ENCODE results near the gene RASGRF2. TPM values are rescaled to one million over a fixed set of nuclear protein-coding genes. Genes with fewer than 3 reads are reported as not detected.
"Not testable (repeated sequence)": the region's sequence is repeated elsewhere in the genome, so short reads cannot be mapped to it uniquely, and the experiment has no call there.

The RASGRF2 gene
- total RNA-seq, 4 donors from 2014 or later = 3.8 to 9.1 (median 5.3) TPM

GRCh38 chr5:81010336-81011169 lies 50.4 kb downstream of the RASGRF2 start:
- H3K36me3 ChIP-seq = no peaks in the 10 kb centered on the region
- no peaks in the 10 kb centered on the region for H3K4me1 ChIP-seq
- no peak overlapping the region for H3K4me3 ChIP-seq
- TF ChIP-seq POLR2A (IDR thresholded peaks at IDR 0.05) = no peak
- no peak for TF ChIP-seq EP300 (IDR thresholded peaks at IDR 0.05)
- no peak for TF ChIP-seq POLR2AphosphoS5 (IDR thresholded peaks at IDR 0.05)
- no peak for TF ChIP-seq CTCF (IDR thresholded peaks at IDR 0.05)
- no peaks in the 10 kb centered on the region for H3K27me3 ChIP-seq
- no peak overlapping the region for H3K27ac ChIP-seq
- WGBS, 2 donors (ENCODE audit: low coverage in 1 of 2) = 56 to 60% methylated on average over 4 to 5 of the region's 5 CpGs
- no peaks in the 10 kb centered on the region for H3K9me3 ChIP-seq
- ATAC-seq = no peak

GRCh38 chr5:81014348-81014747 lies 54.2 kb downstream of the RASGRF2 start:
- ATAC-seq = no peak
- H3K4me3 ChIP-seq = no peak overlapping the region
- H3K27ac ChIP-seq = no peak overlapping the region
- no peaks in the 10 kb centered on the region for H3K9me3 ChIP-seq
- no peaks in the 10 kb centered on the region for H3K4me1 ChIP-seq
- H3K27me3 ChIP-seq = no peaks in the 10 kb centered on the region
- no peaks in the 10 kb centered on the region for H3K36me3 ChIP-seq
- TF ChIP-seq POLR2A (IDR thresholded peaks at IDR 0.05) (no peak), POLR2AphosphoS5 (IDR thresholded peaks at IDR 0.05) (no peak), CTCF (IDR thresholded peaks at IDR 0.05) (no peak), EP300 (IDR thresholded peaks at IDR 0.05) (no peak)
- 75% methylated on average over 3 of the region's 3 CpGs; no CpG with 5 or more reads in 1 of the 2 donors for WGBS, 2 donors (ENCODE audit: low coverage in 1 of 2)

- no peaks in the 10 kb centered on the region for H3K4me1 ChIP-seq
- H3K27me3 ChIP-seq = no peaks in the 10 kb centered on the region
- H3K27ac ChIP-seq = no peak overlapping the region
- TF ChIP-seq POLR2A (IDR thresholded peaks at IDR 0.05) = no peak
- TF ChIP-seq CTCF (IDR thresholded peaks at IDR 0.05) = no peak
- TF ChIP-seq EP300 (IDR thresholded peaks at IDR 0.05) = no peak
- no peak for TF ChIP-seq POLR2AphosphoS5 (IDR thresholded peaks at IDR 0.05)
- H3K9me3 ChIP-seq = no peaks in the 10 kb centered on the region
- ATAC-seq = no peak
- 14 to 33% methylated on average over 1 of the region's 1 CpG for WGBS, 2 donors (ENCODE audit: low coverage in 1 of 2)
- H3K4me3 ChIP-seq = no peak overlapping the region
- H3K36me3 ChIP-seq = no peaks in the 10 kb centered on the region
Observed at GRCh38 chr5:81016116-81016515, 56.0 kb downstream of the RASGRF2 start.

- no peak for ATAC-seq
- WGBS, 2 donors (ENCODE audit: low coverage in 1 of 2) = 52% methylated on average over 2 of the region's 2 CpGs; no CpG with 5 or more reads in 1 of the 2 donors
Observed at GRCh38 chr5:81017320-81017719, 57.2 kb downstream of the RASGRF2 start.

GRCh38 chr5:81018608-81019007 lies 58.4 kb downstream of the RASGRF2 start:
- H3K4me1 ChIP-seq, ATAC-seq, H3K4me3 ChIP-seq, H3K36me3 ChIP-seq, H3K27me3 ChIP-seq, H3K9me3 ChIP-seq, H3K27ac ChIP-seq: not testable (repeated sequence)
- 89 to 91% methylated on average over 5 to 6 of the region's 6 CpGs for WGBS, 2 donors (ENCODE audit: low coverage in 1 of 2)

More at GRCh38 chr5:81017320-81017719, 57.2 kb downstream of the RASGRF2 start:
- H3K27me3 ChIP-seq = peaks cover 4% of the 10 kb centered on the region
- H3K27ac ChIP-seq = no peak overlapping the region
- no peaks in the 10 kb centered on the region for H3K4me1 ChIP-seq
- no peaks in the 10 kb centered on the region for H3K36me3 ChIP-seq
- no peak for TF ChIP-seq POLR2AphosphoS5 (IDR thresholded peaks at IDR 0.05)
- no peak overlapping the region for H3K4me3 ChIP-seq
- no peaks in the 10 kb centered on the region for H3K9me3 ChIP-seq

- Histone ChIP-seq H3K36me3 (no peaks in the 10 kb centered on the region), H3K27me3 (peaks cover 12% of the 10 kb centered on the region), H3K9me3 (no peaks in the 10 kb centered on the region), H3K4me1 (no peaks in the 10 kb centered on the region), H3K27ac (no peak overlapping the region), H3K4me3 (no peak overlapping the region)
- ATAC-seq = no peak
- 41 to 86% methylated on average over 1 of the region's 1 CpG for WGBS, 2 donors (ENCODE audit: low coverage in 1 of 2)
- no peak for TF ChIP-seq EP300 (IDR thresholded peaks at IDR 0.05)
- TF ChIP-seq POLR2AphosphoS5 (IDR thresholded peaks at IDR 0.05) = no peak
- no peak for TF ChIP-seq POLR2A (IDR thresholded peaks at IDR 0.05)
- no peak for TF ChIP-seq CTCF (IDR thresholded peaks at IDR 0.05)
Observed at GRCh38 chr5:81019748-81020147, 59.6 kb downstream of the RASGRF2 start.
